Lower leg skin (tissue), 3 donors: ENCODE measurements around the gene HSD17B11.

ENCODE experiments used
- POLR2A ChIP-seq, 2 donors: fragments of 450-650 bp; IDR thresholded peaks; one replicate each; pipeline ENCODE4 v1.6.1; 2016 to 2017; ENCODE audit warnings: antibody characterized with exemption in 2 of 2, mild to moderate bottlenecking in 1 of 2, moderate library complexity in 1 of 2
- TF ChIP-seq, protein P1 (sequence below), 3 donors: fragments of 450-650 bp; IDR thresholded peaks; one replicate each; pipeline ENCODE4 v1.5.1; 2016; ENCODE audit warnings: antibody characterized with exemption in 3 of 3, mild to moderate bottlenecking in 3 of 3, moderate library complexity in 2 of 3

DNA sequence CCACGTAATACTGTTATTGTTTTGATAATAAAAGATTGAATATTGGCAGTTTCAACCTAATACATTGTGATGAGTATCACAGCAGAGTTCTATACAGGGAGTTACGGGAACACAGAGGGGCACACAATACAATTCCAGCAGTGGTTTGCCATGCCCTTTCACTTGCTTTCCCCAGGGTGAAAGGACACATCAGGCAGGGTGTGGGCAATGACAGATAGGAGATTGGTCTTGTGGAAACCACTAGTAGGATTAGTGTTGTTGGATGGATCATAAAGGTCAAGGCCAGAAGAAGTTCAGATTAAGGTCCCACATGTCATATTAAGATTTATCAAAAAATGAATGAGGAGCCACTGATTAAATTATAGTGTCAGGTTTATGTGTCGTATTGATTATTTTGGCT is 8.1 kb downstream of the HSD17B11 start:
- TF ChIP-seq, protein P1, sequence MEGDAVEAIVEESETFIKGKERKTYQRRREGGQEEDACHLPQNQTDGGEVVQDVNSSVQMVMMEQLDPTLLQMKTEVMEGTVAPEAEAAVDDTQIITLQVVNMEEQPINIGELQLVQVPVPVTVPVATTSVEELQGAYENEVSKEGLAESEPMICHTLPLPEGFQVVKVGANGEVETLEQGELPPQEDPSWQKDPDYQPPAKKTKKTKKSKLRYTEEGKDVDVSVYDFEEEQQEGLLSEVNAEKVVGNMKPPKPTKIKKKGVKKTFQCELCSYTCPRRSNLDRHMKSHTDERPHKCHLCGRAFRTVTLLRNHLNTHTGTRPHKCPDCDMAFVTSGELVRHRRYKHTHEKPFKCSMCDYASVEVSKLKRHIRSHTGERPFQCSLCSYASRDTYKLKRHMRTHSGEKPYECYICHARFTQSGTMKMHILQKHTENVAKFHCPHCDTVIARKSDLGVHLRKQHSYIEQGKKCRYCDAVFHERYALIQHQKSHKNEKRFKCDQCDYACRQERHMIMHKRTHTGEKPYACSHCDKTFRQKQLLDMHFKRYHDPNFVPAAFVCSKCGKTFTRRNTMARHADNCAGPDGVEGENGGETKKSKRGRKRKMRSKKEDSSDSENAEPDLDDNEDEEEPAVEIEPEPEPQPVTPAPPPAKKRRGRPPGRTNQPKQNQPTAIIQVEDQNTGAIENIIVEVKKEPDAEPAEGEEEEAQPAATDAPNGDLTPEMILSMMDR (IDR thresholded peaks at IDR 0.05), result no peak
- TF ChIP-seq POLR2A (IDR thresholded peaks at IDR 0.05), result no peak
